Measurements from ENCODE around the gene UXS1. TPM values are rescaled to one million over a fixed set of nuclear protein-coding genes. Genes with fewer than 3 reads are reported as not detected.

UXS1 gene
- total and polyA plus RNA-seq, 9 of the 15 experiments (the other 6 are each of a cell fraction or from before 2014, with no cell fraction given): 5.8 to 25.8 (median 15.0) TPM

DNA sequence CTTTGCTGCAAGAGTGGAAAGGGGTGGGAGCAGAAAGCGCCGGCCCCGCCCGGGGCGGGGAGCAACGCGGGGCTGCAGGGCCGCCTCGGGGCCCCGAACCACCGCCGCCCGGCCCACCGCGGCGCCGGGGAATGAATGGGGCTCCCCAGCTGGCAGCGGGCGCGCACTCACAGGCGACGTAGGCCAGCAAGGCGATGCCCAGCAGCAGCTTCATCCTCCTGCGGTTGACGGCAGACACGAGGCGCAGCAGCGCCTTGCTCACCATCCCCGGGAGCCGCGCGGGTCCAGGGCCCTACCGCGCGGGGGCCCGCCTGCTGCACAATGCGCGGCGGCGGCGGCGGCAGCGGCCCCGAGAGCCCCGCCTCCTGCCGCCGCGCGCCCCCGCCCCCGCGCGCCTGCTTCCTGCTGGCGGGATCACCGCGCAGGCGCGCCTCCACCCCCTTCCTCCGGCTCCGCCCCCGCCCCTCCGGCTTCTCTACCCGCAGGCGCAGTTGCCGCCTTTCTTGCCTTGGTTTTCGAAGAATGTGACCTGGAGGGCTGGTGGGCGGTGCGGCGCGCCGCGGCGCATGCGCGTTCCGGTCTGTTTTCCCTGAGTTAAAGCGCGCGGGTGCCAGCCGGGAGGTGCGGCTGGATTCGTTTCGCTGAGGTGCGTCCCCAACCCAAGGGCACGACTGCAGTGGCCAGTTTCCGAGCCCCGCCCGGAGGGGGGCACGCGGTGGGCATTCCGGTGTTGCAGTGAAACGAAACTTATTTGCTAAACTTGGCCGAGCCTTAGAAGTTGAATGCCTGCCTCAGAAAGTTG, at the start of gene UXS1 (continued):
- TF ChIP-seq, protein P1, sequence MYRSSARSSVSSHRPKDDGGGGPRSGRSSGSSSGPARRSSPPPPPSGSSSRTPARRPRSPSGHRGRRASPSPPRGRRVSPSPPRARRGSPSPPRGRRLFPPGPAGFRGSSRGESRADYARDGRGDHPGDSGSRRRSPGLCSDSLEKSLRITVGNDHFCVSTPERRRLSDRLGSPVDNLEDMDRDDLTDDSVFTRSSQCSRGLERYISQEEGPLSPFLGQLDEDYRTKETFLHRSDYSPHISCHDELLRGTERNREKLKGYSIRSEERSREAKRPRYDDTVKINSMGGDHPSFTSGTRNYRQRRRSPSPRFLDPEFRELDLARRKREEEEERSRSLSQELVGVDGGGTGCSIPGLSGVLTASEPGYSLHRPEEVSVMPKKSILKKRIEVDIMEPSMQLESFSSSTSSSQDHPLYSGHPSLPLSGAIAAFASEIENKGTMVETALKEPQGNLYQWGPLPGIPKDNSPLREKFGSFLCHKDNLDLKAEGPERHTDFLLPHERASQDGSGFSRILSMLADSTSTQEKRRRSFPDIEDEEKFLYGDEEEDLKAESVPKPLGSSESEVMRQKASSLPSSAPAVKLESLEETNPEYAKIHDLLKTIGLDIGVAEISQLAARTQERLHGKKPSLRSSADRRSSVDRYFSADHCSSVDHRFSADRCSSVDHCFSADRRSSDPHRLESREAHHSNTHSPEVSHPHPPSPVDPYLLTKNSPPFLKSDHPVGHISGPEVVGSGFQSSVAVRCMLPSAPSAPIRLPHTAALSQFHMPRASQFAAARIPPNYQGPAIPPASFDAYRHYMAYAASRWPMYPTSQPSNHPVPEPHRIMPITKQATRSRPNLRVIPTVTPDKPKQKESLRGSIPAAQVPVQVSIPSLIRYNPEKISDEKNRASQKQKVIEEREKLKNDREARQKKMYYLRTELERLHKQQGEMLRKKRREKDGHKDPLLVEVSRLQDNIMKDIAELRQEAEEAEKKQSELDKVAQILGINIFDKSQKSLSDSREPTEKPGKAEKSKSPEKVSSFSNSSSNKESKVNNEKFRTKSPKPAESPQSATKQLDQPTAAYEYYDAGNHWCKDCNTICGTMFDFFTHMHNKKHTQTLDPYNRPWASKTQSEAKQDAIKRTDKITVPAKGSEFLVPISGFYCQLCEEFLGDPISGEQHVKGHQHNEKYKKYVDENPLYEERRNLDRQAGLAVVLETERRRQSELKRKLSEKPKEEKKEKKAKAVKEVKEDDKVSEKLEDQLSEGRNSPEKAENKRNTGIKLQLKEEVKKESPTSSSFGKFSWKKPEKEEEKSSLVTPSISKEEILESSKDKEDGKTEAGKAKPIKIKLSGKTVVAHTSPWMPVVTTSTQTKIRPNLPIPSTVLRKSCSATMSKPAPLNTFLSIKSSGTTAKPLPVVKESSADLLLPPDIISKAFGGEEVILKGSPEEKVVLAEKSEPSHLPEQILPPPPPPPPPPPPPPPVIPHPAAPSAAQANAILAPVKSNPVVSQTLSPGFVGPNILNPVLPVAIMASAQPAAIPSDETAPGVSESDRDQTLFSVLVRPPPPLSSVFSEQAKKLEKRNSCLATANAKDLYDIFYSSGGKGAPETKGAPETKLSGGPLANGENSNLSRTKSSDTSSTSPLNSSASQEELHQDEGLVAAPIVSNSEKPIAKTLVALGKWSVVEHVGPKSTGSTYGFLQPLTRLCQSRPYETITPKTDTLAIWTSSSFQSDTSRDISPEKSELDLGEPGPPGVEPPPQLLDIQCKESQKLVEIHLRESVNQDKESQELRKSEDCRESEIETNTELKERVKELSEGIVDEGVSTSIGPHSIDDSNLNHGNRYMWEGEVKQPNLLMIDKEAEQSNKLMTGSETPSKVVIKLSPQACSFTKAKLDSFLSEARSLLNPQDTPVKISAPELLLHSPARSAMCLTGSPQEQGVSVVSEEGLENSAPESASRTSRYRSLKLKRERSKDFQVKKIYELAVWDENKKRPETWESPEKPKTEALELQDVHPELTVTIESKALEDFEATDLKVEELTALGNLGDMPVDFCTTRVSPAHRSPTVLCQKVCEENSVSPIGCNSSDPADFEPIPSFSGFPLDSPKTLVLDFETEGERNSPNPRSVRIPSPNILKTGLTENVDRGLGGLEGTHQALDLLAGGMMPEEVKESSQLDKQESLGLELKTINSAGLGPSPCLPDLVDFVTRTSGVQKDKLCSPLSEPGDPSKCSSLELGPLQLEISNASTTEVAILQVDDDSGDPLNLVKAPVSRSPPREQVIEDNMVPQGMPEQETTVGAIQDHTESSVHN (IDR thresholded peaks at IDR 0.05; ENCODE audit: borderline replicate concordance in 1 of 2, low read depth in 1 of 2): no peak
- TF ChIP-seq ZNF668 (CRISPR knock-in tag; IDR thresholded peaks at IDR 0.05): no peak
- TF ChIP-seq MTA3 (IDR thresholded peaks at IDR 0.05; ENCODE audit: borderline replicate concordance): peak; percentile 1; the same call in 1 of the 2 replicates
- TF ChIP-seq FOXA3 (CRISPR knock-in tag; conservative IDR thresholded peaks at IDR 0.05 in 1 of 2, IDR thresholded peaks at IDR 0.05 in 1 of 2): no peak
- TF ChIP-seq DDX20 (tag; IDR thresholded peaks at IDR 0.05; ENCODE audit: low read depth): no peak
- TF ChIP-seq ZNF197 (CRISPR knock-in tag; IDR thresholded peaks at IDR 0.05; ENCODE audit: low read depth): no peak
- no peak for TF ChIP-seq POU5F1 (IDR thresholded peaks at IDR 0.05; ENCODE audit: borderline replicate concordance, low read depth, low read length, partially characterized antibody)
- no peak for TF ChIP-seq MCM7 (IDR thresholded peaks at IDR 0.05)
- TF ChIP-seq TCF7 (IDR thresholded peaks at IDR 0.05; ENCODE audit: borderline replicate concordance): no peak
- TF ChIP-seq NFRKB (IDR thresholded peaks at IDR 0.05; ENCODE audit: low read depth): no peak

Measured in K562 (cell line).